SK-N-SH treated with all-trans-retinoic acid at 6 μM for 48 hours (cell line): Measurements from ENCODE around the gene SPEF1.

ENCODE experiments used
- ATAC-seq: fragments of 200-7000 bp; cut with Tn5 transposase; 3 replicates; pipeline ENCODE4 v1.9.1; 2020; ENCODE audit warnings: mild to moderate bottlenecking, moderate library complexity
- ARNTL ChIP-seq: fragments of 450-650 bp; formaldehyde crosslinking; IDR thresholded peaks from 2 replicates; pipeline ENCODE4 v1.5.0; 2020; ENCODE audit warnings: low read depth, mild to moderate bottlenecking, moderate library complexity, borderline replicate concordance
- BACH2 ChIP-seq: fragments of 250-450 bp; sonication (Bioruptor Pico); IDR thresholded peaks from 2 replicates; pipeline ENCODE4 v1.9.0; 2021; ENCODE audit warnings: mild to moderate bottlenecking, borderline replicate concordance
- CSDC2 ChIP-seq: fragments of 250-450 bp; sonication (Bioruptor Pico); IDR thresholded peaks from 2 replicates; pipeline ENCODE4 v1.5.0; 2020; ENCODE audit warnings: mild to moderate bottlenecking, moderate library complexity
- ESRRG ChIP-seq: fragments of 250-450 bp; sonication (Bioruptor Pico); IDR thresholded peaks from 2 replicates; pipeline ENCODE4 v1.6.1; 2021; ENCODE audit warnings: mild to moderate bottlenecking
- GLIS3 ChIP-seq: fragments of 250-450 bp; sonication (Bioruptor Pico); IDR thresholded peaks from 2 replicates; pipeline ENCODE4 v1.5.0; 2020; ENCODE audit warnings: mild to moderate bottlenecking, moderate library complexity
- ISL1 ChIP-seq: fragments of 250-450 bp; sonication (Bioruptor Pico); IDR thresholded peaks from 2 replicates; pipeline ENCODE4 v2.1.2; 2022; ENCODE audit warnings: mild to moderate bottlenecking, moderate library complexity
- OSR1 ChIP-seq: fragments of 250-450 bp; sonication (Bioruptor Pico); IDR thresholded peaks from 2 replicates; pipeline ENCODE4 v1.8.0; 2022; ENCODE audit warnings: moderate library complexity, mild to moderate bottlenecking, inconsistent platforms
- PPARA ChIP-seq: fragments of 250-450 bp; sonication (Bioruptor Pico); IDR thresholded peaks from 2 replicates; pipeline ENCODE4 v1.5.0; 2020; ENCODE audit warnings: mild to moderate bottlenecking, borderline replicate concordance
- RARB ChIP-seq: fragments of 250-450 bp; sonication (Bioruptor Pico); IDR thresholded peaks from 2 replicates; pipeline ENCODE4 v1.8.0; 2021; ENCODE audit warnings: mild to moderate bottlenecking, moderate library complexity
- SNAI2 ChIP-seq: fragments of 250-450 bp; sonication (Bioruptor Pico); IDR thresholded peaks from 2 replicates; pipeline ENCODE4 v1.5.0; 2020; ENCODE audit warnings: mild to moderate bottlenecking, moderate library complexity
- TCF4 ChIP-seq: fragments of 250-450 bp; sonication (Bioruptor Pico); IDR thresholded peaks from 2 replicates; pipeline ENCODE4 v1.8.0; 2021; ENCODE audit warnings: mild to moderate bottlenecking, moderate library complexity, borderline replicate concordance
- TOX ChIP-seq: fragments of 250-450 bp; sonication (Bioruptor Pico); IDR thresholded peaks from 2 replicates; pipeline ENCODE4 v1.8.0; 2021; ENCODE audit warnings: mild to moderate bottlenecking, moderate library complexity, borderline replicate concordance
- ZC3H10 ChIP-seq: fragments of 250-450 bp; sonication (Bioruptor Pico); IDR thresholded peaks from 2 replicates; pipeline ENCODE4 v1.5.1; 2021; ENCODE audit warnings: mild to moderate bottlenecking, moderate library complexity
- ZFP3 ChIP-seq: fragments of 250-450 bp; sonication (Bioruptor Pico); IDR thresholded peaks from 2 replicates; pipeline ENCODE4 v1.5.0; 2020; ENCODE audit warnings: mild to moderate bottlenecking, moderate library complexity
- ZFP30 ChIP-seq: fragments of 450-650 bp; formaldehyde crosslinking; IDR thresholded peaks from 2 replicates; pipeline ENCODE4 v1.5.0; 2022; ENCODE audit warnings: mild to moderate bottlenecking, moderate library complexity
- ZNF565 ChIP-seq: fragments of 450-650 bp; formaldehyde crosslinking; conservative IDR thresholded peaks from 2 replicates; pipeline ENCODE4 v1.5.0; 2020; ENCODE audit warnings: low read depth, mild to moderate bottlenecking, moderate library complexity
- ZNF70 ChIP-seq: fragments of 450-650 bp; formaldehyde crosslinking; IDR thresholded peaks from 2 replicates; pipeline ENCODE4 v1.5.0; 2020; ENCODE audit warnings: mild to moderate bottlenecking, moderate library complexity
- ZNF8 ChIP-seq: fragments of 450-650 bp; formaldehyde crosslinking; IDR thresholded peaks from 2 replicates; pipeline ENCODE4 v1.5.0; 2020; ENCODE audit warnings: mild to moderate bottlenecking, moderate library complexity
- TF ChIP-seq, protein P1 (sequence below): fragments of 250-450 bp; sonication (Bioruptor Pico); IDR thresholded peaks from 2 replicates; pipeline ENCODE4 v1.5.0; 2020; ENCODE audit warnings: mild to moderate bottlenecking, moderate library complexity
- TF ChIP-seq, protein P2 (sequence below): fragments of 250-450 bp; sonication (Bioruptor Pico); IDR thresholded peaks from 2 replicates; pipeline ENCODE4 v1.5.1; 2020; ENCODE audit warnings: low read depth, mild to moderate bottlenecking, moderate library complexity
- TF ChIP-seq, protein P3 (sequence below): fragments of 250-450 bp; sonication (Bioruptor Pico); IDR thresholded peaks from 2 replicates; pipeline ENCODE4 v1.8.0; 2021; ENCODE audit warnings: low read depth, mild to moderate bottlenecking, moderate library complexity, borderline replicate concordance

Gene SPEF1

DNA sequence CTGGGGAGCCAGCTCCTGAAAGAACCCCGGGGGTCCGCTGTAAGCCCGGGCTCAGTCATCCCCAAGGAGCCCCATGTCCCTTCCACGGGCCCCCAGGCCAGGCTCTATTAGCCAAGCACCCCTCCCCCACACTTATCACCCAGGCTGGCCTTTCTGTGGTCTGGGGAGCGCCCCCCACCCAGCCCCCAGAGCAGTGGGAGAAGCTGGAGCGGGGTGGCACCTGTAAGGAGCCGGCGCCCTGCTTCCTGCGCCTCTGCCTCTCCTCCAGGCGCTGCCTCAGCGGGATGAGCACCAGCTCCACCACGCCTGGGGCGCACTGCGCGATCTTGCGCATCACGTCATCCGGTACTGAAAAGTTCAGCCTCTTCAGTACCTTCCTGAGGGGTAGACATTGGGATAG, 2.3 kb downstream of the SPEF1 start (continued):
- TF ChIP-seq RARB (CRISPR knock-in tag) (no peak), GLIS3 (CRISPR knock-in tag) (no peak), ARNTL (CRISPR knock-in tag) (no peak), PPARA (no peak)

DNA sequence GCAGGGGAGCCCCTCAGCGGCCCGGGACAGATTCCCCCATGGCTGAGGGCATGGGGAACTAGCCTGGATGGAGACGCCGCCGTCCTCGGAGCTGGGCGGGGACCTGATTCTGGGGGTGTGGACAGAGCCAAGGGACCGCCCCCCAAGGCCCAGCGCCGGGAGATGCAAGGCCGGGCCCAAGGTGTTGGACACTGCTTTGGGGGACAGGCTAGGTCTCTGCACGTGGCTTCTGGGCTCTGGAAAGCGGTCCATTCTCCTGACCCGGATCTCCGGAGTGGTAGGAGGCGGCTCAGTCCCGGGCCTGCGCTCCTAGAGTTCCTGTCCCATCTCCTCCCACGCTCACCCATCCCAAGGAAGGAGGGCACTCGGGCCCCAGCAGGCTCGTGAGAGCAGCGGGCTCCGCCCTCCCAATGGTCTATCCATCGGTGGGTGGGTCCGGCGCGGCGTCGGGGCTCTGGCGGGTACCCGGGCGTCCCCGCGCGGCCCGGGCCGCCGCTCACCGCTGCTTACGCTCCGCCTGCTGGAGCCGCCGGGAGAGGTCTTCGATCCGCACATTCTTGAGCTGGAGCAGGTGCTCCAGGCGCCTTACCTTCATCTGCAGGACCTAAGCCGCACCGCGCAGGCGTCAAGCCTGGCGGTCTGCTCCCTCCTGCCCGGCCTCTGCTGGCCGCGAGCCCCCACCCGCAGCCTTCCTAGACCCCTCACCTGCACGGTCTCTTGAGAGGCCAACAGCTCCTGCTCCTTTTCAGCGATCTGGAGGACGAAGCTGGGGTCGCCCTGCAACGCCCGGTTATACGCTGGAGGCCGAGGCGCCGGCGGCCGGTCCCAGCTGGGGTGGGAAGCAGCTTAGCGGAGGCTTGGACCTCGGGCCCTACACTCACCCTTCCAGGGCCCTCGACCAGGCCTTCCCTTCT, 3.3 kb downstream of the SPEF1 start:
- TF ChIP-seq GLIS3 (CRISPR knock-in tag): no peak
- TF ChIP-seq CSDC2 (CRISPR knock-in tag): no peak
- TF ChIP-seq ZNF8 (CRISPR knock-in tag): no peak
- TF ChIP-seq ZFP3 (CRISPR knock-in tag): no peak
- TF ChIP-seq OSR1 (CRISPR knock-in tag): no peak
- TF ChIP-seq TCF4 (CRISPR knock-in tag): no peak
- no peak for TF ChIP-seq SNAI2 (CRISPR knock-in tag)
- no peak for TF ChIP-seq RARB (CRISPR knock-in tag)
- TF ChIP-seq, protein P1, sequence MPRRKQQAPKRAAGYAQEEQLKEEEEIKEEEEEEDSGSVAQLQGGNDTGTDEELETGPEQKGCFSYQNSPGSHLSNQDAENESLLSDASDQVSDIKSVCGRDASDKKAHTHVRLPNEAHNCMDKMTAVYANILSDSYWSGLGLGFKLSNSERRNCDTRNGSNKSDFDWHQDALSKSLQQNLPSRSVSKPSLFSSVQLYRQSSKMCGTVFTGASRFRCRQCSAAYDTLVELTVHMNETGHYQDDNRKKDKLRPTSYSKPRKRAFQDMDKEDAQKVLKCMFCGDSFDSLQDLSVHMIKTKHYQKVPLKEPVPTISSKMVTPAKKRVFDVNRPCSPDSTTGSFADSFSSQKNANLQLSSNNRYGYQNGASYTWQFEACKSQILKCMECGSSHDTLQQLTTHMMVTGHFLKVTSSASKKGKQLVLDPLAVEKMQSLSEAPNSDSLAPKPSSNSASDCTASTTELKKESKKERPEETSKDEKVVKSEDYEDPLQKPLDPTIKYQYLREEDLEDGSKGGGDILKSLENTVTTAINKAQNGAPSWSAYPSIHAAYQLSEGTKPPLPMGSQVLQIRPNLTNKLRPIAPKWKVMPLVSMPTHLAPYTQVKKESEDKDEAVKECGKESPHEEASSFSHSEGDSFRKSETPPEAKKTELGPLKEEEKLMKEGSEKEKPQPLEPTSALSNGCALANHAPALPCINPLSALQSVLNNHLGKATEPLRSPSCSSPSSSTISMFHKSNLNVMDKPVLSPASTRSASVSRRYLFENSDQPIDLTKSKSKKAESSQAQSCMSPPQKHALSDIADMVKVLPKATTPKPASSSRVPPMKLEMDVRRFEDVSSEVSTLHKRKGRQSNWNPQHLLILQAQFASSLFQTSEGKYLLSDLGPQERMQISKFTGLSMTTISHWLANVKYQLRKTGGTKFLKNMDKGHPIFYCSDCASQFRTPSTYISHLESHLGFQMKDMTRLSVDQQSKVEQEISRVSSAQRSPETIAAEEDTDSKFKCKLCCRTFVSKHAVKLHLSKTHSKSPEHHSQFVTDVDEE (CRISPR knock-in tag): no peak
- TF ChIP-seq ZFP30: no peak
- TF ChIP-seq ARNTL (CRISPR knock-in tag): no peak
- no peak for TF ChIP-seq ESRRG (CRISPR knock-in tag)
- TF ChIP-seq, protein P2, sequence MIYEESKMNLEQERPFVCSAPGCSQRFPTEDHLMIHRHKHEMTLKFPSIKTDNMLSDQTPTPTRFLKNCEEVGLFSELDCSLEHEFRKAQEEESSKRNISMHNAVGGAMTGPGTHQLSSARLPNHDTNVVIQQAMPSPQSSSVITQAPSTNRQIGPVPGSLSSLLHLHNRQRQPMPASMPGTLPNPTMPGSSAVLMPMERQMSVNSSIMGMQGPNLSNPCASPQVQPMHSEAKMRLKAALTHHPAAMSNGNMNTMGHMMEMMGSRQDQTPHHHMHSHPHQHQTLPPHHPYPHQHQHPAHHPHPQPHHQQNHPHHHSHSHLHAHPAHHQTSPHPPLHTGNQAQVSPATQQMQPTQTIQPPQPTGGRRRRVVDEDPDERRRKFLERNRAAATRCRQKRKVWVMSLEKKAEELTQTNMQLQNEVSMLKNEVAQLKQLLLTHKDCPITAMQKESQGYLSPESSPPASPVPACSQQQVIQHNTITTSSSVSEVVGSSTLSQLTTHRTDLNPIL (CRISPR knock-in tag): no peak
- no peak for TF ChIP-seq ISL1 (CRISPR knock-in tag)
- TF ChIP-seq BACH2 (CRISPR knock-in tag): no peak
- no peak for TF ChIP-seq ZNF565 (CRISPR knock-in tag)
- TF ChIP-seq TOX (CRISPR knock-in tag): no peak
- no peak for TF ChIP-seq PPARA
- no peak for TF ChIP-seq ZNF70 (CRISPR knock-in tag)
- no peak for TF ChIP-seq ZC3H10 (CRISPR knock-in tag)
- peak; percentile 79 for ATAC-seq

DNA sequence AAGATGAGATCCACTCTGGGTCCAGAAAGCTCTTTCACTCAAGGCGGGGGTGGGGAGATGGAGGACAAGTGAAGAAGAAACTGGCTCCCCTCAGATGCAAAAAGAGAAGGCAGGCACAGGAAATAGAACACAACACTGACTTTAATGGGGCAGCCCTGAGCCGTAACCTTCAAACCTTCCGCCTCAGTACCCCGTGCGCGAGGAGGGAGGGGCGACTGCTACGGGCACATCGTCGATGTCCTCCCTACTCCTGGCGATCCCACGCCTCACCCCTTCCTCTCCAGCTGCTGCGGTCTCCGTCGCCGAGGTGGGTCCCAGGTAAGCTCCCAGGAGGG, 3.9 kb downstream of the SPEF1 start:
- ATAC-seq: no peak
- no peak for TF ChIP-seq ISL1 (CRISPR knock-in tag)
- TF ChIP-seq TOX (CRISPR knock-in tag): no peak
- TF ChIP-seq, protein P2 (CRISPR knock-in tag): no peak

DNA sequence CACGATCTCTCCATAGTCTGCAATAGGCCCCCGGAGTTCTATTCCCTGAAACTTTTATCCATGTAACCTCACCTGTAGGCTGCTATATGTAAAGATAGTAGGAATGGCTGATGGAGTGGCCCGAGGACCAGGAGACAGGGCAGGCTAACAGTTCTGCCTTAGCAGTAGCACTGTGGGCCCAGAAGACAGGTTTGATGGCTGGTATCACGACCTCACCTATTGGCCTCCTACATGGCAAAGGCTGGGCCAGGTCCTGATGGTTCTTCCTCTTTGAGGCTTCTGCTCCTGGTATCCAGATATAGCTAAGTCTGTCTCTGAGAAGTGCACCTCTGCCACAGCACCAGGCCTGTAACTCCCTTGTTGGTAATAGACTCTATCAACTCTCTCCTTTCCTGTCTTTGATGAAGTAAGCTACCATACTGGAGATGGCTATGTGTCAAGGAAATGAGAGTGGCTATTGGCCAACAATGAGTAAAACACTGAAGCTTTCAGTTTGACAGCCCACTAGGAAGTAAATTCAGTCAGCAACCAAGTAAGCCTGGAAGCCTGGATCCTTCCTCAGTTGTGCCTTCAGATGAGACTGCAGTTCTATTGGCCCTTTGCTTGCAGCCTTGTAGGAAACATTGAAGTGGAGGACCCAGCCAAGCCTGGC, 5.7 kb downstream of the SPEF1 start:
- no peak for ATAC-seq
- no peak for TF ChIP-seq ZNF565 (CRISPR knock-in tag)
- TF ChIP-seq ZNF8 (CRISPR knock-in tag): no peak
- TF ChIP-seq, protein P1 (CRISPR knock-in tag): no peak
- TF ChIP-seq, protein P3, sequence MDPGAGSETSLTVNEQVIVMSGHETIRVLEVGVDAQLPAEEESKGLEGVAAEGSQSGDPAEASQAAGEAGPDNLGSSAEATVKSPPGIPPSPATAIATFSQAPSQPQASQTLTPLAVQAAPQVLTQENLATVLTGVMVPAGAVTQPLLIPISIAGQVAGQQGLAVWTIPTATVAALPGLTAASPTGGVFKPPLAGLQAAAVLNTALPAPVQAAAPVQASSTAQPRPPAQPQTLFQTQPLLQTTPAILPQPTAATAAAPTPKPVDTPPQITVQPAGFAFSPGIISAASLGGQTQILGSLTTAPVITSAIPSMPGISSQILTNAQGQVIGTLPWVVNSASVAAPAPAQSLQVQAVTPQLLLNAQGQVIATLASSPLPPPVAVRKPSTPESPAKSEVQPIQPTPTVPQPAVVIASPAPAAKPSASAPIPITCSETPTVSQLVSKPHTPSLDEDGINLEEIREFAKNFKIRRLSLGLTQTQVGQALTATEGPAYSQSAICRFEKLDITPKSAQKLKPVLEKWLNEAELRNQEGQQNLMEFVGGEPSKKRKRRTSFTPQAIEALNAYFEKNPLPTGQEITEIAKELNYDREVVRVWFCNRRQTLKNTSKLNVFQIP: no peak
- TF ChIP-seq ARNTL (CRISPR knock-in tag): no peak
- TF ChIP-seq ZC3H10 (CRISPR knock-in tag): no peak
- no peak for TF ChIP-seq GLIS3 (CRISPR knock-in tag)
- no peak for TF ChIP-seq TCF4 (CRISPR knock-in tag)
- TF ChIP-seq TOX (CRISPR knock-in tag): no peak
